ENCODE data around the gene UBB.

UBB gene

GRCh38 chr17:16378636-16379282 is 2.1 kb upstream of the UBB start:
- no peak overlapping the region for H3K4me2 ChIP-seq (ENCODE audit: low read depth, low read length, poor library complexity, severe bottlenecking)
- H3K9me3 ChIP-seq (ENCODE audit: insufficient read depth, low read depth, low read length), result no peaks in the 10 kb centered on the region
- no peak overlapping the region for H3K9ac ChIP-seq (ENCODE audit: low read depth, low read length, poor library complexity, severe bottlenecking)
- no peak for TF ChIP-seq CTCF (conservative IDR thresholded peaks at IDR 0.05; ENCODE audit: low read length)
- no peak for TF ChIP-seq EZH2phosphoT487 (IDR thresholded peaks at IDR 0.05; ENCODE audit: borderline replicate concordance)
- peaks cover 26% of the 10 kb centered on the region for H3K79me2 ChIP-seq (ENCODE audit: insufficient read depth, low read length)
- no peak overlapping the region for H2AFZ ChIP-seq (ENCODE audit: low read length)
- H3K4me1 ChIP-seq (ENCODE audit: insufficient read depth, low read length, poor library complexity, severe bottlenecking), result peaks cover 14% of the 10 kb centered on the region
- H3K27me3 ChIP-seq (ENCODE audit: insufficient read depth, low read length, poor library complexity, severe bottlenecking), result no peaks in the 10 kb centered on the region
- peaks cover 21% of the 10 kb centered on the region for H4K20me1 ChIP-seq (ENCODE audit: insufficient read depth, low read length, poor library complexity, severe bottlenecking)
- H3K36me3 ChIP-seq (ENCODE audit: insufficient read depth, low read length), result peaks cover 20% of the 10 kb centered on the region
- H3K4me3 ChIP-seq (ENCODE audit: low read length, poor library complexity, severe bottlenecking), result no peak overlapping the region
- 0 out of 2 replicates have a peak, but pooled peaks cover under 1% of the 10 kb centered on the region for H3F3A ChIP-seq (ENCODE audit: low read depth)
- no peaks in the 10 kb centered on the region for H3K9me2 ChIP-seq (replicated peaks; ENCODE audit: low read depth, low read length)

- no peak overlapping the region for H3K9ac ChIP-seq (ENCODE audit: low read depth, low read length, poor library complexity, severe bottlenecking)
- no peak overlapping the region for H2AFZ ChIP-seq (ENCODE audit: low read length)
- peaks cover 22% of the 10 kb centered on the region for H3K4me1 ChIP-seq (ENCODE audit: insufficient read depth, low read length, poor library complexity, severe bottlenecking)
- TF ChIP-seq CTCF (conservative IDR thresholded peaks at IDR 0.05; ENCODE audit: low read length), result no peak
- TF ChIP-seq EZH2phosphoT487 (IDR thresholded peaks at IDR 0.05; ENCODE audit: borderline replicate concordance), result no peak
- H3K9me3 ChIP-seq (ENCODE audit: insufficient read depth, low read depth, low read length), result no peaks in the 10 kb centered on the region
- H3K27me3 ChIP-seq (ENCODE audit: insufficient read depth, low read length, poor library complexity, severe bottlenecking), result no peaks in the 10 kb centered on the region
- peaks cover 35% of the 10 kb centered on the region for H3K79me2 ChIP-seq (ENCODE audit: insufficient read depth, low read length)
- H3K4me2 ChIP-seq (ENCODE audit: low read depth, low read length, poor library complexity, severe bottlenecking), result no peak overlapping the region
- peaks cover 6% of the 10 kb centered on the region; the same call in 1 of the 2 replicates for H3F3A ChIP-seq (ENCODE audit: low read depth)
- H3K36me3 ChIP-seq (ENCODE audit: insufficient read depth, low read length), result peaks cover 20% of the 10 kb centered on the region
- H4K20me1 ChIP-seq (ENCODE audit: insufficient read depth, low read length, poor library complexity, severe bottlenecking), result peaks cover 29% of the 10 kb centered on the region
- no peaks in the 10 kb centered on the region for H3K9me2 ChIP-seq (replicated peaks; ENCODE audit: low read depth, low read length)
- H3K4me3 ChIP-seq (ENCODE audit: low read length, poor library complexity, severe bottlenecking), result no peak overlapping the region
These were observed 1.2 kb upstream of the UBB start for GRCh38 chr17:16379654-16380053.

- Histone ChIP-seq H3F3A (ENCODE audit: low read depth) (peaks cover 6% of the 10 kb centered on the region; the same call in 1 of the 2 replicates), H3K27me3 (ENCODE audit: insufficient read depth, low read length, poor library complexity, severe bottlenecking) (no peaks in the 10 kb centered on the region), H3K4me2 (ENCODE audit: low read depth, low read length, poor library complexity, severe bottlenecking) (peak overlapping the region; percentile 96), H3K9me2 (replicated peaks; ENCODE audit: low read depth, low read length) (no peaks in the 10 kb centered on the region), H3K79me2 (ENCODE audit: insufficient read depth, low read length) (peaks cover 39% of the 10 kb centered on the region), H3K4me1 (ENCODE audit: insufficient read depth, low read length, poor library complexity, severe bottlenecking) (peaks cover 22% of the 10 kb centered on the region), H3K36me3 (ENCODE audit: insufficient read depth, low read length) (peaks cover 20% of the 10 kb centered on the region), H3K9ac (ENCODE audit: low read depth, low read length, poor library complexity, severe bottlenecking) (peak overlapping the region; percentile 98), H3K9me3 (ENCODE audit: insufficient read depth, low read depth, low read length) (no peaks in the 10 kb centered on the region), H3K4me3 (ENCODE audit: low read length, poor library complexity, severe bottlenecking) (peak overlapping the region; percentile 89), H4K20me1 (ENCODE audit: insufficient read depth, low read length, poor library complexity, severe bottlenecking) (peaks cover 30% of the 10 kb centered on the region), H2AFZ (ENCODE audit: low read length) (no peak overlapping the region)
- TF ChIP-seq EZH2phosphoT487 (IDR thresholded peaks at IDR 0.05; ENCODE audit: borderline replicate concordance) (no peak), CTCF (conservative IDR thresholded peaks at IDR 0.05; ENCODE audit: low read length) (no peak)
These were observed 567 bp downstream of the UBB start for GRCh38 chr17:16381496-16381820.
